ENCODE data around the gene LEFTY1.

Gene LEFTY1

GRCh38 chr1:225928186-225929175, 39.5 kb upstream of the LEFTY1 start:
- H3K9me3 ChIP-seq (ENCODE audit: control insufficient read depth, insufficient read depth, low read depth, low read length): no peaks in the 10 kb centered on the region
- H3K27ac ChIP-seq (ENCODE audit: low read depth, low read length): no peak overlapping the region; the same call in 1 of the 2 replicates
- H3K36me3 ChIP-seq (ENCODE audit: control insufficient read depth, insufficient read depth, low read length): no peaks in the 10 kb centered on the region
- H3K27me3 ChIP-seq (ENCODE audit: control insufficient read depth, insufficient read depth, low read length): no peaks in the 10 kb centered on the region
- H3K9ac ChIP-seq (ENCODE audit: low read length): peak overlapping the region; percentile 13
- peaks cover 7% of the 10 kb centered on the region; the same call in 1 of the 2 replicates for H3K4me1 ChIP-seq (ENCODE audit: control insufficient read depth, insufficient read depth, low read length)
- H3K4me3 ChIP-seq (ENCODE audit: low read depth, low read length): no peak overlapping the region

- Histone ChIP-seq H3K9me3 (ENCODE audit: control insufficient read depth, insufficient read depth, low read depth, low read length) (no peaks in the 10 kb centered on the region), H3K27me3 (ENCODE audit: control insufficient read depth, insufficient read depth, low read length) (no peaks in the 10 kb centered on the region), H3K36me3 (ENCODE audit: control insufficient read depth, insufficient read depth, low read length) (peaks cover 13% of the 10 kb centered on the region), H3K9ac (ENCODE audit: low read length) (no peak overlapping the region), H3K4me1 (ENCODE audit: control insufficient read depth, insufficient read depth, low read length) (peaks cover 11% of the 10 kb centered on the region; the same call in 1 of the 2 replicates), H3K4me3 (ENCODE audit: low read depth, low read length) (no peak overlapping the region), H3K27ac (ENCODE audit: low read depth, low read length) (no peak overlapping the region)
Measured at GRCh38 chr1:225926551-225927113, 37.7 kb upstream of the LEFTY1 start.

GRCh38 chr1:225923692-225924555, 35.0 kb upstream of the LEFTY1 start, which contains the start of gene PYCR2:
Gene PYCR2, minus strand, starts transcription at chr1:225924250. Its CDS starts 140 bp downstream, at chr1:225924110.
- Histone ChIP-seq H3K27me3 (ENCODE audit: control insufficient read depth, insufficient read depth, low read length) (no peaks in the 10 kb centered on the region), H3K9me3 (ENCODE audit: control insufficient read depth, insufficient read depth, low read depth, low read length) (no peaks in the 10 kb centered on the region), H3K4me1 (ENCODE audit: control insufficient read depth, insufficient read depth, low read length) (peaks cover 8% of the 10 kb centered on the region; the same call in 1 of the 2 replicates), H3K36me3 (ENCODE audit: control insufficient read depth, insufficient read depth, low read length) (peaks cover 37% of the 10 kb centered on the region), H3K9ac (ENCODE audit: low read length) (peak within 1 kb of the TSS; percentile 93), H3K4me3 (ENCODE audit: low read depth, low read length) (peak within 1 kb of the TSS; percentile 79), H3K27ac (ENCODE audit: low read depth, low read length) (peak within 1 kb of the TSS; percentile 96)

- Histone ChIP-seq H3K9ac (ENCODE audit: low read length) (peak overlapping the region; percentile 93), H3K27ac (ENCODE audit: low read depth, low read length) (peak overlapping the region; percentile 96; the same call in 1 of the 2 replicates), H3K36me3 (ENCODE audit: control insufficient read depth, insufficient read depth, low read length) (peaks cover 37% of the 10 kb centered on the region), H3K4me1 (ENCODE audit: control insufficient read depth, insufficient read depth, low read length) (peaks cover 8% of the 10 kb centered on the region; the same call in 1 of the 2 replicates), H3K4me3 (ENCODE audit: low read depth, low read length) (peak overlapping the region; percentile 79), H3K27me3 (ENCODE audit: control insufficient read depth, insufficient read depth, low read length) (no peaks in the 10 kb centered on the region), H3K9me3 (ENCODE audit: control insufficient read depth, insufficient read depth, low read depth, low read length) (no peaks in the 10 kb centered on the region)
Measured at GRCh38 chr1:225923381-225923691, 34.4 kb upstream of the LEFTY1 start.

GRCh38 chr1:225921734-225922709, 33.1 kb upstream of the LEFTY1 start:
- Histone ChIP-seq H3K9ac (ENCODE audit: low read length) (no peak overlapping the region), H3K27ac (ENCODE audit: low read depth, low read length) (no peak overlapping the region), H3K4me3 (ENCODE audit: low read depth, low read length) (no peak overlapping the region), H3K9me3 (ENCODE audit: control insufficient read depth, insufficient read depth, low read depth, low read length) (no peaks in the 10 kb centered on the region), H3K36me3 (ENCODE audit: control insufficient read depth, insufficient read depth, low read length) (peaks cover 45% of the 10 kb centered on the region), H3K27me3 (ENCODE audit: control insufficient read depth, insufficient read depth, low read length) (no peaks in the 10 kb centered on the region), H3K4me1 (ENCODE audit: control insufficient read depth, insufficient read depth, low read length) (peaks cover 8% of the 10 kb centered on the region; the same call in 1 of the 2 replicates)

- Histone ChIP-seq H3K27me3 (ENCODE audit: control insufficient read depth, insufficient read depth, low read length) (no peaks in the 10 kb centered on the region), H3K4me3 (ENCODE audit: low read depth, low read length) (no peak overlapping the region), H3K9ac (ENCODE audit: low read length) (no peak overlapping the region), H3K36me3 (ENCODE audit: control insufficient read depth, insufficient read depth, low read length) (peaks cover 45% of the 10 kb centered on the region), H3K9me3 (ENCODE audit: control insufficient read depth, insufficient read depth, low read depth, low read length) (no peaks in the 10 kb centered on the region), H3K27ac (ENCODE audit: low read depth, low read length) (no peak overlapping the region), H3K4me1 (ENCODE audit: control insufficient read depth, insufficient read depth, low read length) (peaks cover 8% of the 10 kb centered on the region; the same call in 1 of the 2 replicates)
Measured at GRCh38 chr1:225919906-225920305, 31.0 kb upstream of the LEFTY1 start.

GRCh38 chr1:225918280-225918679, 29.3 kb upstream of the LEFTY1 start:
- peaks cover 45% of the 10 kb centered on the region for H3K36me3 ChIP-seq (ENCODE audit: control insufficient read depth, insufficient read depth, low read length)

GRCh38 chr1:225917536-225917935, 28.6 kb upstream of the LEFTY1 start:
- no peak overlapping the region for H3K27ac ChIP-seq (ENCODE audit: low read depth, low read length)
- peaks cover 41% of the 10 kb centered on the region for H3K36me3 ChIP-seq (ENCODE audit: control insufficient read depth, insufficient read depth, low read length)
- H3K9me3 ChIP-seq (ENCODE audit: control insufficient read depth, insufficient read depth, low read depth, low read length): no peaks in the 10 kb centered on the region
- H3K9ac ChIP-seq (ENCODE audit: low read length): no peak overlapping the region
- H3K4me3 ChIP-seq (ENCODE audit: low read depth, low read length): no peak overlapping the region
- no peaks in the 10 kb centered on the region for H3K4me1 ChIP-seq (ENCODE audit: control insufficient read depth, insufficient read depth, low read length)
- no peaks in the 10 kb centered on the region for H3K27me3 ChIP-seq (ENCODE audit: control insufficient read depth, insufficient read depth, low read length)

More at GRCh38 chr1:225918280-225918679, 29.3 kb upstream of the LEFTY1 start:
- H3K27ac ChIP-seq (ENCODE audit: low read depth, low read length): no peak overlapping the region
- no peaks in the 10 kb centered on the region for H3K9me3 ChIP-seq (ENCODE audit: control insufficient read depth, insufficient read depth, low read depth, low read length)
- 0 out of 2 replicates have a peak, but pooled peaks cover 1% of the 10 kb centered on the region for H3K4me1 ChIP-seq (ENCODE audit: control insufficient read depth, insufficient read depth, low read length)
- H3K27me3 ChIP-seq (ENCODE audit: control insufficient read depth, insufficient read depth, low read length): no peaks in the 10 kb centered on the region
- no peak overlapping the region for H3K9ac ChIP-seq (ENCODE audit: low read length)
- no peak overlapping the region for H3K4me3 ChIP-seq (ENCODE audit: low read depth, low read length)

GRCh38 chr1:225917101-225917500, 28.2 kb upstream of the LEFTY1 start:
- no peaks in the 10 kb centered on the region for H3K4me1 ChIP-seq (ENCODE audit: control insufficient read depth, insufficient read depth, low read length)
- H3K27ac ChIP-seq (ENCODE audit: low read depth, low read length): no peak overlapping the region
- H3K9ac ChIP-seq (ENCODE audit: low read length): no peak overlapping the region
- no peak overlapping the region for H3K4me3 ChIP-seq (ENCODE audit: low read depth, low read length)
- no peaks in the 10 kb centered on the region for H3K27me3 ChIP-seq (ENCODE audit: control insufficient read depth, insufficient read depth, low read length)
- H3K9me3 ChIP-seq (ENCODE audit: control insufficient read depth, insufficient read depth, low read depth, low read length): no peaks in the 10 kb centered on the region
- H3K36me3 ChIP-seq (ENCODE audit: control insufficient read depth, insufficient read depth, low read length): peaks cover 37% of the 10 kb centered on the region

Measured in HUES6 (cell line).